ENCODE measurements around the gene PGK1.

DNA sequence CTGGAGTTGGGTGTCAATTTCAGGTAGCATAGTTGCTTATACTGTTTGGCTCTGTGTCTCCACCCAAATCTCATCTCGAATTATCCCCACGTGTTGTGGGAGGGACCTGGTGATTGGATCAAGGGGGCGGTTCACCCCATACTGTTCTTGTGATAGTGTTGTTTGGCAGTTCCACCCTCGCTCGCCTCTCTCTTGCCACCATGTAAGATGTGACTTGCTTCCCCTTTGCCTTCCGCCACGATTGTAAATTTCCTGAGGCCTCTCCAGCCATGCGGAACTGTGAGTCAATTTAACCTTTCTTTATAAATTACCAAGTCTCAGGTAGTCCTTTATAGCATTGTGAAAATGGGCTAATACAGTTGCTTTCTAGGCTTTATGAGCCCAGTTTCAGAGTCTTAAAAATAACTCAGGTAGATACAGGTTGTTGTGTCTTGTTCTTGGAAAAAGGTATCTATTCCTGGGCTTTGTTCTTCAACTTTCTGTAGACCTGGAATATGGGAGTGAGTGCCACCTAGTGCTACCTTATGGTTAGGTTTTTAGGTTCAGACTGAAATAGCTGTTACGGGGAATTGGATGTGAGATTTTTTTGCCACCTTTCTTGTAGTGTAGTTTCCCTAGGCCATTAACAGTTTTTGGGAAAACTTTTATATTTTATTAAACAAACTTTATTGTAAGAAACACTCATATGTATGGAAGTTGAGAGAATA lies 15.6 kb downstream of the PGK1 start:
- TF ChIP-seq, protein P1, sequence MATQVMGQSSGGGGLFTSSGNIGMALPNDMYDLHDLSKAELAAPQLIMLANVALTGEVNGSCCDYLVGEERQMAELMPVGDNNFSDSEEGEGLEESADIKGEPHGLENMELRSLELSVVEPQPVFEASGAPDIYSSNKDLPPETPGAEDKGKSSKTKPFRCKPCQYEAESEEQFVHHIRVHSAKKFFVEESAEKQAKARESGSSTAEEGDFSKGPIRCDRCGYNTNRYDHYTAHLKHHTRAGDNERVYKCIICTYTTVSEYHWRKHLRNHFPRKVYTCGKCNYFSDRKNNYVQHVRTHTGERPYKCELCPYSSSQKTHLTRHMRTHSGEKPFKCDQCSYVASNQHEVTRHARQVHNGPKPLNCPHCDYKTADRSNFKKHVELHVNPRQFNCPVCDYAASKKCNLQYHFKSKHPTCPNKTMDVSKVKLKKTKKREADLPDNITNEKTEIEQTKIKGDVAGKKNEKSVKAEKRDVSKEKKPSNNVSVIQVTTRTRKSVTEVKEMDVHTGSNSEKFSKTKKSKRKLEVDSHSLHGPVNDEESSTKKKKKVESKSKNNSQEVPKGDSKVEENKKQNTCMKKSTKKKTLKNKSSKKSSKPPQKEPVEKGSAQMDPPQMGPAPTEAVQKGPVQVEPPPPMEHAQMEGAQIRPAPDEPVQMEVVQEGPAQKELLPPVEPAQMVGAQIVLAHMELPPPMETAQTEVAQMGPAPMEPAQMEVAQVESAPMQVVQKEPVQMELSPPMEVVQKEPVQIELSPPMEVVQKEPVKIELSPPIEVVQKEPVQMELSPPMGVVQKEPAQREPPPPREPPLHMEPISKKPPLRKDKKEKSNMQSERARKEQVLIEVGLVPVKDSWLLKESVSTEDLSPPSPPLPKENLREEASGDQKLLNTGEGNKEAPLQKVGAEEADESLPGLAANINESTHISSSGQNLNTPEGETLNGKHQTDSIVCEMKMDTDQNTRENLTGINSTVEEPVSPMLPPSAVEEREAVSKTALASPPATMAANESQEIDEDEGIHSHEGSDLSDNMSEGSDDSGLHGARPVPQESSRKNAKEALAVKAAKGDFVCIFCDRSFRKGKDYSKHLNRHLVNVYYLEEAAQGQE (IDR thresholded peaks at IDR 0.05; ENCODE audit: low read depth) = no peak
- no peak for TF ChIP-seq EP300 (IDR thresholded peaks at IDR 0.05; ENCODE audit: borderline replicate concordance)
- no peak for TF ChIP-seq ZBTB7A (IDR thresholded peaks at IDR 0.05; ENCODE audit: low read depth)
- TF ChIP-seq NFIC (IDR thresholded peaks at IDR 0.05) = no peak
- TF ChIP-seq CEBPB (IDR thresholded peaks at IDR 0.05) = no peak
- TF ChIP-seq CREB1 (IDR thresholded peaks at IDR 0.05; ENCODE audit: low read depth) = no peak
- no peak for TF ChIP-seq RAD21 (IDR thresholded peaks at IDR 0.05; ENCODE audit: low read depth)
- TF ChIP-seq TEAD4 (IDR thresholded peaks at IDR 0.05) = no peak
- no peak for TF ChIP-seq TCF12 (IDR thresholded peaks at IDR 0.05; ENCODE audit: low read depth)
- TF ChIP-seq TAF1 (IDR thresholded peaks at IDR 0.05; ENCODE audit: low read depth) = no peak
- TF ChIP-seq YY1 (IDR thresholded peaks at IDR 0.05; ENCODE audit: low read depth) = no peak
- no peak for TF ChIP-seq FOXM1 (IDR thresholded peaks at IDR 0.05; ENCODE audit: borderline replicate concordance, low read depth)
- no peak for TF ChIP-seq EGR1 (IDR thresholded peaks at IDR 0.05)

Measured in Ishikawa (cell line).